Right lobe of liver (tissue), 6 donors: Measurements from ENCODE around the gene LRTM2. TPM values are rescaled to one million over a fixed set of nuclear protein-coding genes. Genes with fewer than 3 reads are reported as not detected.

Source experiments
- ATAC-seq, 4 donors: fragments of 200-7000 bp; cut with Tn5 transposase; one replicate each; pipeline ENCODE4 v1.9.1; 2020; ENCODE audit warnings: mild to moderate bottlenecking in 4 of 4, moderate library complexity in 4 of 4
- DNase-seq, 3 donors: peaks; one replicate each; pipeline ENCODE4 v3.0.0-alpha.2; 2020
- H3K27ac ChIP-seq, 3 donors: fragments of 200-600 bp; one replicate each; pipeline ENCODE4 v1.8.0; 2022
- H3K27me3 ChIP-seq, 2 donors: fragments of 200-600 bp; one replicate each; pipeline ENCODE4 v1.8.0; 2022
- H3K36me3 ChIP-seq, 4 donors: fragments of 200-600 bp; sonication (generic) in 1 of 4; one replicate each; pipeline versions ENCODE4 v1.5.1 to v1.8.0; 2017 to 2022; ENCODE audit warnings: control low read depth in 1 of 4
- H3K4me1 ChIP-seq, 4 donors: fragments of 200-600 bp; sonication (generic) in 1 of 4; one replicate each; pipeline versions ENCODE4 v1.5.1 to v1.8.0; 2017 to 2022; ENCODE audit warnings: control low read depth in 1 of 4
- H3K4me3 ChIP-seq, 3 donors: fragments of 200-600 bp; one replicate each; pipeline ENCODE4 v1.8.0; 2022
- H3K9me3 ChIP-seq, 4 donors: fragments of 200-600 bp; sonication (generic) in 1 of 4; one replicate each; pipeline versions ENCODE4 v1.5.1 to v1.8.0; 2017 to 2022; ENCODE audit warnings: control low read depth in 1 of 4
- CTCF ChIP-seq, 4 donors: fragments of 200-600 bp in 3 of 4; fragments of 450-650 bp in 1 of 4; IDR thresholded peaks; one replicate each; pipeline versions ENCODE4 v1.5.1 to v1.8.0; 2016 to 2022; ENCODE audit warnings: antibody characterized with exemption in 4 of 4, mild to moderate bottlenecking in 2 of 4
- POLR2A ChIP-seq: fragments of 450-650 bp; IDR thresholded peaks from one replicate; pipeline ENCODE4 v1.6.1; 2017; ENCODE audit warnings: antibody characterized with exemption, mild to moderate bottlenecking
- WGBS: methylation state at CpG from one replicate; pipeline ENCODE4 v1.1.6; 2018; ENCODE audit warnings: low coverage, low lambda C conversion rate; ENCODE audit not compliant: insufficient coverage; ENCODE audit errors: missing lambda C conversion rate; 5-methylcytosine and 5-hydroxymethylcytosine counted together
- intact Hi-C, 2 donors: fragments of 100-400 bp; cut with DNase I; formaldehyde crosslinking; loops; one replicate each; pipeline versions ENCODE4 v1.11.2 to v1.14.1; 2022
- total RNA-seq, 6 experiments: library from RNA; depleted of rRNA in 2 of 6; stranded (reverse); fragments of >200 nt in 2 of 6; fragmentation: NEBNext Ultra II Directional in 3 of 6; extraction: Animal tissue kit (Norgen Biotek cat#: 25700) in 3 of 6; gene quantifications; one replicate each; pipeline versions ENCODE4 v1.1.0 to v1.2.4, GENCODE V29; 2016 to 2023
- donor health status: DM: no; HTN: yes; CAD: no.
- donor health status: DM: no; HTN: no; CAD: no.
- donor health status: DM: no; HTN: no; CAD: no.
- donor health status: DM: no; HTN: yes; CAD: no.
- donor health status: DM: no; HTN: yes; CAD: no.

Gene LRTM2
- total RNA-seq, 6 experiments from 2014 or later = not detected

GRCh38 chr12:1812650-1813302 is 7.6 kb upstream of the LRTM2 start:
- DNase-seq (no peak), ATAC-seq (peak; percentile 60 to 77 (median 66))
- Histone ChIP-seq H3K27me3 (no peaks in the 10 kb centered on the region), H3K27ac (peak overlapping the region; percentile 15 to 60 (median 29)), H3K9me3 (no peaks in the 10 kb centered on the region), H3K4me3 (no peak overlapping the region), H3K36me3 (no peaks in the 10 kb centered on the region), H3K4me1 (no peaks in the 10 kb centered on the region)
- intact Hi-C loops = no loop called here
- WGBS = 43% methylated on average over 3 of the region's 17 CpGs
- TF ChIP-seq POLR2A (peak; percentile 29), CTCF (IDR thresholded peaks at IDR 0.05) (no peak)

- Histone ChIP-seq H3K4me1 (no peaks in the 10 kb centered on the region), H3K4me3 (no peak overlapping the region), H3K36me3 (no peaks in the 10 kb centered on the region), H3K27me3 (no peaks in the 10 kb centered on the region), H3K27ac (no peak overlapping the region), H3K9me3 (no peaks in the 10 kb centered on the region)
- intact Hi-C loops = no loop called here
- no peak for DNase-seq
- WGBS = 35% methylated on average over 4 of the region's 8 CpGs
- no peak for ATAC-seq
- TF ChIP-seq CTCF (IDR thresholded peaks at IDR 0.05) = no peak
- TF ChIP-seq POLR2A = no peak
Observed at GRCh38 chr12:1814266-1814665, 6.1 kb upstream of the LRTM2 start.

- no peak for TF ChIP-seq CTCF (IDR thresholded peaks at IDR 0.05)
- no peak for TF ChIP-seq POLR2A
- H3K9me3 ChIP-seq = no peaks in the 10 kb centered on the region
- H3K36me3 ChIP-seq = no peaks in the 10 kb centered on the region
- no peak for DNase-seq
- no peak overlapping the region for H3K27ac ChIP-seq
- H3K27me3 ChIP-seq = no peaks in the 10 kb centered on the region
- ATAC-seq = no peak
- intact Hi-C loops = no loop called here
- 52% methylated on average over 2 of the region's 3 CpGs for WGBS
- H3K4me3 ChIP-seq = no peak overlapping the region
- H3K4me1 ChIP-seq = no peaks in the 10 kb centered on the region
Observed at GRCh38 chr12:1815108-1815507, 5.3 kb upstream of the LRTM2 start.

- TF ChIP-seq CTCF (IDR thresholded peaks at IDR 0.05) (no peak), POLR2A (no peak)
- intact Hi-C loops = no loop called here
- no peak for ATAC-seq
Observed at GRCh38 chr12:1815814-1816729, 4.3 kb upstream of the LRTM2 start.

More at GRCh38 chr12:1815814-1816729, 4.3 kb upstream of the LRTM2 start:
- H3K27me3 ChIP-seq = no peaks in the 10 kb centered on the region
- no peak for DNase-seq
- H3K9me3 ChIP-seq = no peaks in the 10 kb centered on the region
- H3K4me3 ChIP-seq = no peak overlapping the region
- 38% methylated on average over 17 of the region's 21 CpGs for whole genome bisulfite sequencing
- H3K27ac ChIP-seq = no peak overlapping the region
- H3K36me3 ChIP-seq = no peaks in the 10 kb centered on the region
- H3K4me1 ChIP-seq = no peaks in the 10 kb centered on the region
